GM12864 (cell line): Measurements from ENCODE around the gene ARHGEF6.

Experiments used
- DNase-seq: peaks from one replicate; pipeline ENCODE4 v3.0.0-alpha.2; 2011; ENCODE audit warnings: low read depth
- H3K4me3 ChIP-seq: 2 replicates; pipeline ENCODE4 v1.5.1; 2011; ENCODE audit warnings: mild to moderate bottlenecking, low read depth, low read length, control low read depth
- CTCF ChIP-seq: IDR thresholded peaks from 2 replicates; pipeline ENCODE4 v1.5.1; 2011; ENCODE audit warnings: low read depth, mild to moderate bottlenecking, moderate library complexity, low read length, control low read depth, inconsistent platforms; ENCODE audit errors: missing control alignments

The ARHGEF6 gene

GRCh38 chrX:136674270-136674985 is 106.3 kb downstream of the ARHGEF6 start:
- H3K4me3 ChIP-seq, result no peak overlapping the region
- no peak for TF ChIP-seq CTCF
- DNase-seq, result no peak

- no peak for TF ChIP-seq CTCF
- no peak for DNase-seq
- no peak overlapping the region for H3K4me3 ChIP-seq
These were observed 109.6 kb downstream of the ARHGEF6 start for GRCh38 chrX:136671006-136671610.

GRCh38 chrX:136667446-136668168 is 113.1 kb downstream of the ARHGEF6 start:
- TF ChIP-seq CTCF, result no peak
- no peak for DNase-seq
- no peak overlapping the region for H3K4me3 ChIP-seq

- no peak overlapping the region for H3K4me3 ChIP-seq
- TF ChIP-seq CTCF, result no peak
- no peak for DNase-seq
These were observed 114.6 kb downstream of the ARHGEF6 start for GRCh38 chrX:136666088-136666487.

GRCh38 chrX:136665258-136665900 is 115.4 kb downstream of the ARHGEF6 start:
- no peak overlapping the region; the same call in 1 of the 2 replicates for H3K4me3 ChIP-seq
- no peak for DNase-seq
- no peak for TF ChIP-seq CTCF

GRCh38 chrX:136662976-136663375 is 117.8 kb downstream of the ARHGEF6 start:
- no peak for TF ChIP-seq CTCF
- no peak overlapping the region for H3K4me3 ChIP-seq
- DNase-seq, result no peak
